Neural progenitor cell (in vitro differentiated cells): ENCODE measurements around the gene SYT6.
"Not testable (repeated sequence)": the region's sequence is repeated elsewhere in the genome, so short reads cannot be mapped to it uniquely, and the experiment has no call there.

Experiments used
- CTCF ChIP-seq: fragments of 200-600 bp; sonication (generic); IDR thresholded peaks from 2 replicates; pipeline ENCODE4 v1.5.1; 2017; ENCODE audit warnings: antibody characterized with exemption, mild to moderate bottlenecking
- EZH2 ChIP-seq: fragments of 200-600 bp; sonication (generic); IDR thresholded peaks from 2 replicates; pipeline ENCODE4 v1.6.1; 2017; ENCODE audit warnings: antibody characterized with exemption, mild to moderate bottlenecking, moderate library complexity
- EZH2phosphoT487 ChIP-seq: fragments of 200-600 bp; sonication (generic); IDR thresholded peaks from 2 replicates; pipeline ENCODE4 v1.6.1; 2017; ENCODE audit warnings: antibody characterized with exemption

- TF ChIP-seq EZH2, CTCF, EZH2phosphoT487: not testable (repeated sequence)
Observed at GRCh38 chr1:114058236-114058635, 95.4 kb downstream of the SYT6 start.
